HPDE6-E6E7 (cell line): Measurements from ENCODE around the gene SUN2.

ENCODE experiments used
- DNase-seq: peaks from one replicate; pipeline ENCODE4 v3.0.0; 2011; ENCODE audit warnings: missing footprints; ENCODE audit errors: extremely low spot score

Gene SUN2

DNA sequence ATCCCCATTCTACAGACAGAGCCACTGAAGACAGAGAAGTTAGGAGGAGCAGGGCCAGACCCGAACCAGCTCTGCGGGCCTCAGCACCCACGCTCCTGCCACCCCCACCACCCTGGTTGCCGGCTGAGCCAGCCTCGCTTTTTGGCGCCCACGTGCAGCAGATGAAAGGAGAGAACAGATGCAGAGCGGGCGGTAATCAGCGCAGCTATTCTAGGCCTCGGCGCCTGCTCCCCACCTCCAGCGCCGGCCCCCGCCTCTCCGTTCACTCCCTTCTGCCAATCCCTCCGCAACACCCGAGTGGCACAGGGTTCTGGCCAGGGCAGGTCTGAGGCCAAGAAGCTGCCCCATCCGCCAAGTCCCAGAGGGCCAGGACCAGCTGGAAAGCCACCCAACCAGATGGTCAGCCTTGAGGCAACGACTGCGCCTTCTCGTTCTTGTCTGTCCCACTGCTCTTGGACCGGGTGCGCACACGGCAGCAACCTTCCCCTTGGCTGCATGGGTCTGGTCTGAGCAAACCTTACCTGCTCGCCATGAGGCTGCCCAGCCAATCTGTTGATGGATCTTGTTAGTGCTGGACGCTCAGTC, 21.4 kb upstream of the SUN2 start:
- DNase-seq: no peak

DNA sequence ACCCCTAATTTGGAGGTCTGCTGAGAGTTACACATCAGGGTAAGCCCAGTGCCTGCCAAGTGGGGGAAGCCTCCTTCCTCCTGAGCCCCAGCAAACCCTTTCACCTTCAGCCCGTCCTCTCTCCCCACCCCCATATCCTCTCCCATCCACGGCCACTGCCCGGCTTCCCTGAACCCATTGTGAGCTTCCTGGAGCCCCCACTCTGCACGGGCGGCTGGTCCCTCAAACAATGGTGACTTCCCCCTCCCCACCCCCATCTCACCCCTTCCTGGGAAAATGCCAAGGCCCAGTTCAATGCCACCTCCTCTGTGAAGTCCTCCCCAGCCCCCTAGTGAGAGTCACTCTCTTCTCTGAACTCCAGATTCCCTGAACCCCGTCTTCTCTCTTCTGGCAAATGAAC, 20.3 kb upstream of the SUN2 start:
- DNase-seq: no peak

- no peak for DNase-seq
Measured at GRCh38 chr22:38775656-38776055, 19.9 kb upstream of the SUN2 start.

DNA sequence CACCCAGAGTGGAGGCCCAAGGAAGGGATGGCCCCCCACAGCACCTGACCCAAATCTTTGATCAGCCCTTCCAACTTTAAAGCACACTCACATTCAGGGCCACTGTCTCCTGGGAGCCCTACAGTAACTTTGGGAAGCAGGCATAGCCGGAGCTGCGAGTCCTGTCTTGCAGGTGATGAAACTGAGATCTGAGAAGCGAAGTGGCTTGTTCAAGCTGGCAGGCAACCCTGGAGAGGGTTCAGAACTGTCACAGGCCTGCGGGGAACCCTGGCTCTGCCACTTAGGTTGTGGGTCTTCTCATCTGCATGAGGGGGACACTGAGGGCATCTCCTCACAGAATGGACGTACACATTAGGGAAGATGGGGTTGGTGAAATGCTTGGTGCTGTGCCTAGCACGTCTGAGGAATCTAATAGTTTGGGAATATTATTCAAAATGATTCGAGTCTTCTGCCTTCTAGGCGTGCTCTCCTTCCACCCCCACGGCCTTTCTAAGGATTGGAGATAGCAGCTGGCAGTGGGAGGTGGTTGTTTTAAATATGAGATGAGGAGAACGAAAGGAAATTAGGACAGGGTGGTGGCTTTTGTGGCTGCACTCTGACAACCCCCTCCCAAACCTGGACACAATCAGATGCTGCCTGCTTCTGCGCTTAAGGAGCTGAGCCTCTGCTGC, 18.8 kb upstream of the SUN2 start:
- no peak for DNase-seq

DNA sequence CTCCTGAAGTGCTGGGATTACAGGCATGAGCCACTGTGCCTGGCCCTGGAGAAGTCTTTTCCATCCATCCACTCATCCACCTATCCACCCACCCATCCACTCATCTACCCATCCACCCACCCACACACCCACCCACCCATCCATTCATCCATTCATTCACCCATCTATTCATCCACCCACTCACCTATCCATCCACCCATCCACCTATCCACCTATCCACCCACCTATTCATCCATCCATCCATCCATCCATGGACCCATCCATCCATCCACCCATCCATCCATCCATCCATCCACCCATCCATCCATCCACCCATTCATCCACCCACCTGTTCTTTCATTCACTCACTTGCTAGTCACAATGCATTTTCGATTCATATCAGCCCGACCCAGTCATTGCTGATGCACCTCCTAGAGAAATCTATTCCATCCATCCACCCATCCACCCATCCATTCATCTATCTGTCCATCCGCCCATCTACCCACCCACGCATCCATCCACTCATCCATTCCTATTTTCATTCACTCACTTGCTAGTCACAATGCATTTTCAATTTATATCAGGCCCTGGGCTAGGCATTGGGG, 17.7 kb upstream of the SUN2 start:
- no peak for DNase-seq

DNA sequence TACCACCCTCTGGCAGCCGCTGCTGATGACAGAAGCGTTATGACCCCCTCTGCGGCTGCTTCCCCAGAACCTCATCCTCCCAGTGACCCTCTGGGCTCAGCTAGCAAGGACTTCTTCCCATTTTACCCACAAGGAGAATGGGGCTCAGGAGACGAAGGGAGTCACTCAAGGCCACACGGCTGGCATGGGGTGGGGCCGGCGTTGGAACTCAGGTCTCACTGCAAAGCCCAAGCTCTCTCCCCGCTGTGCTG, 16.8 kb upstream of the SUN2 start:
- DNase-seq: no peak

DNA sequence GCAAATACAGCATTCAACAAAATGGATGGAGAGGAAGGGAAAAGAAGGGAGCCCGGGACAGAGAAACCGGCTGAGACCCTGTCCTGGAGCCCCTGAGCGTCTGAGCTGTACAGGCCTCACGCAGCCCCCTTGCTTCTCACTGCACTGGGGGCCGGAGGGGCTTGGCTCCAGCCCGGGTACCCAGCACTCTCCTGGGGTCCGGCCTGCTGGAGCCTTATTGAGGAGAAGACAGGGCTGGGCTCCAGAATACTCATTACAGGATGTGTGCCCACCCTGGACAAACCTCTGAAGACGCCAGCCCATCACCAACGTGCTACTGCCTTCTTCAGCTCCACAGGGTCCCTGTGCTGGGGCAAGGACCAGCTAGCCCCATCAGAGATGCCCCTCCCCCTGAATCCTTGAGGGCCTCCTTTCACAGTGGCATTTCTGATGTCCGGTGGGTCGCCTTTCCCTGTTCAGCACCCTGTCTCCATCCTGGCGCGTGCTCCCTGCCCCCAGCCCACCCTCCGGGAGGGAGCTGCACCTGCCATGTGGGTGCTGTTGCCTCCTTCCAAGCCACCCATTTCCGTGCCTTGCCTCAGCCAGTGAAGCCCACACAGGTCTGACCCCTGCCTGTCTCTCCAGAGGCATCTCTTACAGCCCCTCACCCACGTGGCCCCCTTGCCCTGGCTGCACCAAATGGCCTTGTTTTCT, 14.6 kb upstream of the SUN2 start:
- no peak for DNase-seq

- no peak for DNase-seq
Measured at GRCh38 chr22:38768036-38768435, 12.2 kb upstream of the SUN2 start.

DNA sequence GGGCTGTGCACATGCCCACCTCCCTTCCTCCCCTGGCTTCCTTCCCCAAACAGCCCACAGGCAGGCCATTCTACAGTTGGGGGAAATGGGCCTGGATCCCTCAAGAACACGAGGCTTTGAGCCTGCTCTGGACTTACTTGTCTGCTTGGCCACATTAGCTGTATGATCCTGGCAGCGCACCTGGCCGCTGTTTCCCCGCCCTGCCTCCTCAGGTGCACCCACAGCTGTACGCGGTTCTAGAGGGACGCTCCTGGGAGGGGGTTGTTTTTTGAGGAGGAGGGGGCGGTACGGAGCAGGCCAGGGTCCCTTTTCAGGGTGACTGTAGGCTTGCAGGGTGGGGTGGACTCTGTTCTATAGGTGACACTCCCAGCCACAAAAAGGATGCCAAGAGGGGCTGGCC, 11.5 kb upstream of the SUN2 start:
- DNase-seq: no peak

DNA sequence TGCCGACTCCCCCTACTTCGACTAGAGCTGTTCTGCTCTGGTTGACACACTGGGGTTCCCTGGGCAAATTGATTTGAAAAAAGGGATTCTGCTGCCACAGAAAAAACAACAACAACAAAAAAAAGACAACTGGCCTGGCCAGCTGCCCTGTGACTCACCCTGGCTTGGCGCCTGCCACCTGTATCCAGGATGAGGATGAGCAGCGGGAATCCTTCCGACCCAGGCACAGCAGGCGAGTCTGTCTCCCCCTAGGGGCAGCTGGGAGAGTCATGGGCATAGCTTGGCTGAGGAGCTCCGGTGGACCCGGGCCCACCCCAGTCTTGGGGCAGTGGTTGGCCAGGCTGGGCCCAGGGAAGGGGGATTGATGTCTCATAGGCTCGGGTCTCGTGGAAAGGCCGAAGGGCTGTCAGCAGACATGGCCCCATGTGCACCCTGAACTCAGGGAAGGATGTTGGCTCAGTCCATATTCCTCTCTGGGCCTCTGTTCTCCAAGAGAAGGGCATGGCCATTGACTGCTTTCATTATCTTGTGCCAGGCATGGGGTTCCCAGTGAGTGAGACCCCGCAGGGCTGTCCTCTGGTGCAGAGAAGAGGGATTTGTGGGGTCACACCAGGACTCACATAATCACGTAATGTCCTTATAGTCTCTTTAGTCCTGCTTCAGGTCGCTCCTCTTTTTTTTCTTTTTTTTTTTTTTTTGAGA, 10.4 kb upstream of the SUN2 start:
- peak; percentile 95 for DNase-seq

GRCh38 chr22:38762551-38762983, 6.8 kb upstream of the SUN2 start:
- no peak for DNase-seq

GRCh38 chr22:38761202-38762162, 5.7 kb upstream of the SUN2 start:
- DNase-seq: no peak

GRCh38 chr22:38760477-38761201, 4.8 kb upstream of the SUN2 start:
- DNase-seq: no peak

DNA sequence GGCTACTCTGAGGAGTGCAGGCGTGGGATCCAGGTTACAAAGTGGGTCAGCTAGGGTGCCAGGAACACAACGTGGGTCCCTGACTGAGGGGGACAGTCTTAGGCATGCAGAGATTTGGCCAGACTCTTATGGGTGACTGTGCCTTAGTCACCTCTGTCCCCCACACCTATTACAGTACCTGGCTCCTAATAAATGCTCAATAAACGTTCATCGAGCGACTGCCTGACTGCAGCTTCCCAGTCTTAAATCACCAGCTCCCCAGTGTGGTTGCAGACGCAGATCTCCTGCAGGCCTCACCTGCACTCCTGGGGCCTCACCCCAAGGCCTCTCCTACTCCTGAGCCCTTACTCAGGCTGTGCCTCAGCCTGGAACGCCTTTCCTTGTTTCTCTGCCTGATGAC, 3.2 kb upstream of the SUN2 start:
- no peak for DNase-seq

DNA sequence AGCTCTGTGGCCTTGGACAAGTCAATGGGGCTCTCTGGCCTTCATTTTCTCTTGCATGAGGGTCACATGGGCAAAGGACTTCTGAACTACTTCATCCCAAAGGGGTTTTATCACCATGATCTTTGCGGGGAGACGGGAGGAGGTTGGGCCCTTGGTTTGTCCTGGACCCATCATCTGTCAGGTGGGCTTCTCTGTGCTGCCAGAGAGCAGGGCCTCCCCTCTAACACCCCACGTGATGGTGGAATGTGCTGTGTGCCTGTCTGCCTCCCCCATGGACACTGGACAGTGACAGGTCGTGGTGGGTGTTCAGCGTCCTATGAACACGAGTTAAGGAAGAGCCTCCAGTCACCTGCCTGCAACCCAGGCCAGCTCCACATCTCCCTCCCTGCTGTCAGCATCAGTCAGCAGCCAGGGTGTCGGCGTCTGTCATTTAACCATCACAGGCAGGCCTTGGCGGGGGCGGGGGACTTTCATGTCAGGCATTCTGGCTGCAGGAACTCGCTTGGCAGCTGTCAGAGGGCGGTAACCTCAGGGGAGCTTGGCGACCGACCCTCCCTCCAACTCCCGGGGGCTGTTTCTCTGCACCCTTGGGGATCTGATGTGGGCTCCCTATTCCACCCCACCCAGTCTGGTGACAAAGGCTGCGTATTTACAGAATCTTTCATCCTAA, 2.6 kb upstream of the SUN2 start:
- no peak for DNase-seq

GRCh38 chr22:38757464-38757757, 1.6 kb upstream of the SUN2 start:
- DNase-seq: no peak

GRCh38 chr22:38756711-38757463, 1.1 kb upstream of the SUN2 start:
- DNase-seq: no peak

GRCh38 chr22:38755155-38755910, 465 bp downstream of the SUN2 start:
- DNase-seq: peak; percentile 39

DNA sequence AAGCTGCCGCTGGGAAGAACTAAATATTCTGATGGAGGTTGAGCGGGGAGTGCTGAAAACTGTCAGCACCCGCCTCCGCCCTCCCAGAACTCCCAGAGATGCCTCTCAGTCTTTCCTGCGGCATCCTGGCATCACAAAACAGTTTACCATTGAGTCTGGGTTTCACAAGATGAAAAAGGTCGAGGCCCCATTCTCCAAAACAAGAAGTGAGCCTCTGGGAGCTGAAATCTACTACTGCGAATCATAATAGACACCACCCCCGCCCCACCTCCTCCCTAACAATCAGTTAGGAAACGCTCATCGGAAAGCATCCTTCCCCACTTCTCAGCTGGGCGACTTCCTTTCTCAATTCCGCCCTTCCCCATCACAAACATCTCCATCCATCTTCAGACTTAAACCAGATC, 1.0 kb downstream of the SUN2 start:
- DNase-seq: no peak
